ENCODE results near the gene G6PC1. TPM values are rescaled to one million over a fixed set of nuclear protein-coding genes. Genes with fewer than 3 reads are reported as not detected.

Gene G6PC1
- total and polyA plus RNA-seq, 2 of the 13 experiments (the other 11 are each of a cell fraction or from before 2014, with no cell fraction given) = 1.7 to 37.9 TPM

DNA sequence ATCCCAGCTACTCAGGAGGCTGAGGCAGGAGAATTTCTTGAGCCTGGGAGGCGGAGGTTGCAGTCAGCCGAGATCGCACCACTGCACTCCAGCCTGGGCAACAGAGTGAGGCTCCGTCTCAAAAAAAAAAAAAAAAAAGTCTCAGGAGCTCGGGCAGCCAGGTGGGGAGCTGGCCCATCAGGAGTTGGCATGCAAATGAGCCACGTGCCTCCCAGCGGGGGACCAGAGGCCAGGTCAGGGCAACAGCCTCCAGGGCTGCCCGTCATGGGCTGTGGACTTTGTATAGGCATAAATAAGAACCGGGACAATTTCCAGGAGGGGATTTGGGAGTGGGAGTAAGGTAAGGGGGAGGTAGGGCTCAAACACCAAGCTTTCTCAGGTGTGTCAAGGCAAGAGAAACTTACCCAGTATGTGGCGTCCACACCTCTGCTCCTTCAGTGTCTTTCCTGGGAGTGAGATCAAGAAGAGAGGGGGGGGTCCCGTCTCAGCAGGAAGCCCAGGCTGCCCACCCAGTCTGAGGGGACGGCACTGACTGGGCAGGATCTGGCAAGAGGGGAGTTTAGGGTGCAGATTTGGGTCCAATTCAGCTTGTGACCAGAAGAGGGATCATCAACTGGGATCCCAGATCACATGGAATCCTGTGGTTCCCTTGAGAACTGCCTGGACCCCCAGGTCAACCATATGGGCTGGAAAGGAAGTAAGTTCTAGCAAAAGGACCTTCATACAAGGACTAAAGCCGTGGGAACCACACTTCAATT, 22.3 kb upstream of the G6PC1 start:
- no peaks in the 10 kb centered on the region for H3K79me2 ChIP-seq (ENCODE audit: insufficient read depth, low read length)
- H3K4me3 ChIP-seq (replicated peaks in 1 of 3; ENCODE audit: insufficient read depth in 1 of 3, low read depth in 2 of 3, low read length in 3 of 3) = peak overlapping the region in 1 of 3 experiments; percentile 31; a peak in 2 of 6 replicates
- POLR2A ChIA-PET = interaction anchor here (0.7 to 2.9 kb wide), 11 partner anchors 8 to 120 kb away, joined by 3 to 18 read pairs (median 4); partner anchors contain the start of genes BECN1 and RPL27
- no peaks in the 10 kb centered on the region for H3K36me3 ChIP-seq (replicated peaks in 1 of 2; ENCODE audit: control insufficient read depth in 1 of 2, insufficient read depth in 2 of 2, low read length in 2 of 2)
- in situ Hi-C loops (cut with HindIII; ENCODE audit: extremely low pct_ligation_motif_present, low pct_unique_long_range_greater_than_20kb) = no loop called here
- H3K27ac ChIP-seq (ENCODE audit: extremely low read length, insufficient read depth, low read length) = no peak overlapping the region
- peaks cover 69% of the 10 kb centered on the region for H3K4me1 ChIP-seq (ENCODE audit: insufficient read depth, low read length)
- 0 out of 2 replicates have a peak overlapping the region, but pooled peaks have one; percentile 1 for H3K9ac ChIP-seq (ENCODE audit: insufficient read depth, low read depth, low read length)
- intact Hi-C loops (cut with micrococcal nuclease; ENCODE audit: unreplicated experiment) = loop anchor here (1.0 kb wide), 1 partner anchor 51 kb away; no protein-coding TSS in a partner anchor
- H3K9me3 ChIP-seq (ENCODE audit: low read length) = no peaks in the 10 kb centered on the region
- no TSS peak for BruUV-seq (replicated peaks)
- H2AFZ ChIP-seq (ENCODE audit: low read length) = no peak overlapping the region
- peak; percentile 59 for DNase-seq (ENCODE audit: low spot score)
- H3K4me2 ChIP-seq (ENCODE audit: low read depth, low read length) = peak overlapping the region; percentile 72
- CTCF ChIA-PET (ENCODE audit: low intra/inter-chr PET ratio, low total read pairs) = interaction anchor here (0.7 to 1.9 kb wide), 2 partner anchors 51 to 59 kb away, joined by 3 to 6 read pairs; no protein-coding TSS in a partner anchor
- FAIRE-seq = no peak
- peak; percentile 78 for ATAC-seq
- H3K27me3 ChIP-seq (ENCODE audit: control insufficient read depth in 1 of 2, insufficient read depth in 2 of 2, low read length in 2 of 2) = no peaks in the 10 kb centered on the region
- no peaks in the 10 kb centered on the region for H4K20me1 ChIP-seq (ENCODE audit: insufficient read depth, low read length)
- WGBS (ENCODE audit: low lambda C conversion rate) = 12% methylated on average over 13 of the region's 13 CpGs
- TF ChIP-seq ZNF431 (CRISPR knock-in tag; IDR thresholded peaks at IDR 0.05; ENCODE audit: borderline replicate concordance, low read depth) = 0 out of 2 replicates have a peak, but pooled peaks have one; percentile 18
- TF ChIP-seq REPIN1 (CRISPR knock-in tag; IDR thresholded peaks at IDR 0.05; ENCODE audit: borderline replicate concordance, low read depth) = peak; percentile 59; the same call in 1 of the 2 replicates
- no peak for TF ChIP-seq ZFAT (CRISPR knock-in tag; conservative IDR thresholded peaks at IDR 0.05)
- TF ChIP-seq FOXJ3 (CRISPR knock-in tag; IDR thresholded peaks at IDR 0.05; ENCODE audit: borderline replicate concordance) = no peak
- TF ChIP-seq, protein P1, sequence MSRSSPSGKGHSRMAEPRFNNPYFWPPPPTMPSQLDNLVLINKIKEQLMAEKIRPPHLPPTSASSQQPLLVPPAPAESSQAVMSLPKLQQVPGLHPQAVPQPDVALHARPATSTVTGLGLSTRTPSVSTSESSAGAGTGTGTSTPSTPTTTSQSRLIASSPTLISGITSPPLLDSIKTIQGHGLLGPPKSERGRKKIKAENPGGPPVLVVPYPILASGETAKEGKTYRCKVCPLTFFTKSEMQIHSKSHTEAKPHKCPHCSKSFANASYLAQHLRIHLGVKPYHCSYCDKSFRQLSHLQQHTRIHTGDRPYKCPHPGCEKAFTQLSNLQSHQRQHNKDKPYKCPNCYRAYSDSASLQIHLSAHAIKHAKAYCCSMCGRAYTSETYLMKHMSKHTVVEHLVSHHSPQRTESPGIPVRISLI (CRISPR knock-in tag; IDR thresholded peaks at IDR 0.05; ENCODE audit: borderline replicate concordance) = peak; percentile 95
- no peak for TF ChIP-seq ZNF234 (CRISPR knock-in tag; conservative IDR thresholded peaks at IDR 0.05)
- no peak for TF ChIP-seq KDM1A (CRISPR knock-in tag; IDR thresholded peaks at IDR 0.05)
- TF ChIP-seq, protein P2, sequence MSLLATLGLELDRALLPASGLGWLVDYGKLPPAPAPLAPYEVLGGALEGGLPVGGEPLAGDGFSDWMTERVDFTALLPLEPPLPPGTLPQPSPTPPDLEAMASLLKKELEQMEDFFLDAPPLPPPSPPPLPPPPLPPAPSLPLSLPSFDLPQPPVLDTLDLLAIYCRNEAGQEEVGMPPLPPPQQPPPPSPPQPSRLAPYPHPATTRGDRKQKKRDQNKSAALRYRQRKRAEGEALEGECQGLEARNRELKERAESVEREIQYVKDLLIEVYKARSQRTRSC (CRISPR knock-in tag; IDR thresholded peaks at IDR 0.05; ENCODE audit: low read depth) = no peak
- TF ChIP-seq, protein P3, sequence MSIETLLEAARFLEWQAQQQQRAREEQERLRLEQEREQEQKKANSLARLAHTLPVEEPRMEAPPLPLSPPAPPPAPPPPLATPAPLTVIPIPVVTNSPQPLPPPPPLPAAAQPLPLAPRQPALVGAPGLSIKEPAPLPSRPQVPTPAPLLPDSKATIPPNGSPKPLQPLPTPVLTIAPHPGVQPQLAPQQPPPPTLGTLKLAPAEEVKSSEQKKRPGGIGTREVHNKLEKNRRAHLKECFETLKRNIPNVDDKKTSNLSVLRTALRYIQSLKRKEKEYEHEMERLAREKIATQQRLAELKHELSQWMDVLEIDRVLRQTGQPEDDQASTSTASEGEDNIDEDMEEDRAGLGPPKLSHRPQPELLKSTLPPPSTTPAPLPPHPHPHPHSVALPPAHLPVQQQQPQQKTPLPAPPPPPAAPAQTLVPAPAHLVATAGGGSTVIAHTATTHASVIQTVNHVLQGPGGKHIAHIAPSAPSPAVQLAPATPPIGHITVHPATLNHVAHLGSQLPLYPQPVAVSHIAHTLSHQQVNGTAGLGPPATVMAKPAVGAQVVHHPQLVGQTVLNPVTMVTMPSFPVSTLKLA (IDR thresholded peaks at IDR 0.05) = peak; percentile 59; the same call in 1 of the 2 replicates
- TF ChIP-seq, protein P4, sequence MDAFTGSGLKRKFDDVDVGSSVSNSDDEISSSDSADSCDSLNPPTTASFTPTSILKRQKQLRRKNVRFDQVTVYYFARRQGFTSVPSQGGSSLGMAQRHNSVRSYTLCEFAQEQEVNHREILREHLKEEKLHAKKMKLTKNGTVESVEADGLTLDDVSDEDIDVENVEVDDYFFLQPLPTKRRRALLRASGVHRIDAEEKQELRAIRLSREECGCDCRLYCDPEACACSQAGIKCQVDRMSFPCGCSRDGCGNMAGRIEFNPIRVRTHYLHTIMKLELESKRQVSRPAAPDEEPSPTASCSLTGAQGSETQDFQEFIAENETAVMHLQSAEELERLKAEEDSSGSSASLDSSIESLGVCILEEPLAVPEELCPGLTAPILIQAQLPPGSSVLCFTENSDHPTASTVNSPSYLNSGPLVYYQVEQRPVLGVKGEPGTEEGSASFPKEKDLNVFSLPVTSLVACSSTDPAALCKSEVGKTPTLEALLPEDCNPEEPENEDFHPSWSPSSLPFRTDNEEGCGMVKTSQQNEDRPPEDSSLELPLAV (CRISPR knock-in tag; conservative IDR thresholded peaks at IDR 0.05; ENCODE audit: low read depth) = no peak
- TF ChIP-seq ZNF296 (CRISPR knock-in tag; conservative IDR thresholded peaks at IDR 0.05) = no peak
- 0 out of 2 replicates have a peak, but pooled peaks have one; percentile 26 for TF ChIP-seq ZNF709 (CRISPR knock-in tag; IDR thresholded peaks at IDR 0.05)
- no peak for TF ChIP-seq TOPORS (CRISPR knock-in tag; IDR thresholded peaks at IDR 0.05)
- no peak for TF ChIP-seq ZNF75D (CRISPR knock-in tag; IDR thresholded peaks at IDR 0.05; ENCODE audit: borderline replicate concordance)
- no peak for TF ChIP-seq HMGA1 (CRISPR knock-in tag; conservative IDR thresholded peaks at IDR 0.05)

Data from HepG2 (cell line).